AG09319 (cell line): ENCODE results near the gene ATL3.

Experiments used
- DNase-seq: peaks from one replicate; pipeline ENCODE4 v3.0.0-alpha.2; 2010; ENCODE audit warnings: low read depth; ENCODE audit errors: extremely low read depth
- CTCF ChIP-seq: IDR thresholded peaks from 2 replicates; pipeline ENCODE4 v1.5.1; 2011; ENCODE audit warnings: low read depth, mild to moderate bottlenecking, inconsistent platforms, low read length, moderate library complexity

Gene ATL3

DNA sequence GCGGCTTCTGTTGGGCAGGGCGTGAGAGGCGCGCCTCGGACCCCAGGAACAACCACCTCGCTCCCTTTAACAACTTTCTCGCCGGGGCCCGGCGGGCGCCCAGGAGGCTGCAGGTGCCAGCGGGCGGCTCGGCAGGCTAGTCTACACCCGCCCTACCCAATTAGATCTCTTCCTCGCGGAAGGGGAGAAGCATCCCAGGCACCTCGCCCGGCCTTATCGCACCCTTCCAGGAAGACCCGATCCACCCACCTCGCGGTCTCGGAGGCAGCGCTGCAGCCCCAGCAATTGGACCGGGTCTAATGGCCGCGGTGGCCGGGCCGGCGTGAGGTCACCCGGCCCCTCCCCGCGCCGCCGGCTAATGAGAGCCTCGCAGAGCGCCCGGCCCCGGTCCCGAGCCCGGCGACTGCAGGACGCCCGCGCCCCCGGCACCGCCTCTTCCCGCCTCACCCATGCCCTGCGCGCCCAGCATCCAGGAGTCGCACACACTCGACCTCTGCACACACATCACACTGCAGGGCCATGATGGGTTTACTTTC is 57.0 kb downstream of the ATL3 start, which contains the start of gene PLAAT3:
PLAAT3 (minus strand) TSS at position 298 of the 536 bp plus-strand sequence. CDS start 419 bp downstream, outside the sequence.
- no peak for DNase-seq
- TF ChIP-seq CTCF = no peak

GRCh38 chr11:63613517-63614135 is 57.5 kb downstream of the ATL3 start:
- DNase-seq = no peak
- no peak for TF ChIP-seq CTCF

DNA sequence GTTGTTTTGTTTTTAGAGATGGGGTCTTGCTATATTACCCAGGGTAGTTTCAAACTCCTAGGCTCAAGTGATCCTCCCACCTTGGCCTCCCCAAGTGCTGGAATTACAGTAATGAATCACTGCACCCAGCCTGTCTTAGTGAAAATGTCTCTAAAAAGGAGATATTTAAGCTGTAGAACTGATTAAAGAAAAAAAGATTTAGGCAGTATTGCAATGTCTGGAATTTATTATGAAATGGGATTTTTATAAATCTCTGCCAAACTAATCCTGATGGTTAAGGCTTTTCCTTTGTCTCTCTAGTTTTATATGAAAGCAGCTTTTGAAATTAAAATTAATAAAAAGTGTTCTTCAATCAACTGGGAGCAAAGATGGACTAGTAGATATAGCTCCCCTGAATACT is 59.0 kb downstream of the ATL3 start:
- DNase-seq = no peak

DNA sequence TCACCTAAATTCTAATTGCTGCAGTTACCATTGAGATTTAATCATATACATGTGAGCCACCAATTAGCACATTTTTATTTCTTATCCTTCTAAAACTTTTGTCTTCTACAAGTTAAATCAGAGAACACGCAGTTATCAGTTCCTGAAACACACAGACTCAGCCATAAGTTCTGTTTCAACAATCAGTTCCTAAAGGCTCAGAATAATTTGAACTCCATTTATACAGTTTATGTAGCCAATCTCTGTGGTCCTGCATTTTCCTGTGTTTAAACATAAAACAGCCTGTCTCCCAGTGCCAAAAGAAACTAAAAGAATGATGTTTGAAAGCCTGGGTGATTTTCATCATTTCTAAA is 59.8 kb downstream of the ATL3 start:
- no peak for DNase-seq
- no peak for TF ChIP-seq CTCF

More for the DNA sequence above, 59.0 kb downstream of the ATL3 start:
- no peak for TF ChIP-seq CTCF

- DNase-seq = no peak
- no peak for TF ChIP-seq CTCF
These were observed 60.4 kb downstream of the ATL3 start for GRCh38 chr11:63610604-63611394.

GRCh38 chr11:63609971-63610580 is 61.1 kb downstream of the ATL3 start:
- no peak for DNase-seq
- TF ChIP-seq CTCF = no peak

DNA sequence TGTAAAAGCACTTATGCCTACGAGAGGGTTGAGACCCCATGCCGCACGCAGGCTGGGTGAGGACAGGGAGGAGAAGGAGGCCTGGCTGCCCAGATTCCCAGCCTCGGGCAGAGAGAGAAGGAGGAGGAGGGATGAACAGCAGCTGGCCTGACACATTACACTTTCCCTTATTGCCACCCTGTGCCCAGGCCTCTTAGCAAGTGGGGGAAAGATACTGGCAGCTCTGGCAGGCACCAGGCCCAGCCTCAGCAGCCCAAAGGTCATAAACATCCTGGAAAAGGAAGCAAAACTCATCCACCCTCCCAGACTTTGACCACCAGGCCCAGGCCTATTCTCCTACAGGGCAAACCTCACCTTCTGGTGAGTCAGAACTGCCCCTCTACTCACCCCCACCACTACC is 61.6 kb downstream of the ATL3 start:
- TF ChIP-seq CTCF = no peak
- no peak for DNase-seq
